GM19324 (cell line): ENCODE data around the gene ARHGAP35.
"Not testable (repeated sequence)": the region's sequence is repeated elsewhere in the genome, so short reads cannot be mapped to it uniquely, and the experiment has no call there.

ENCODE experiments used
- ATAC-seq: cut with Tn5 transposase; IDR thresholded peaks from one replicate; pipeline ENCODE4 v1.9.1; 2021; ENCODE audit warnings: mild to moderate bottlenecking, moderate library complexity; ENCODE audit not compliant: unreplicated experiment, low FRiP score

The ARHGAP35 gene

DNA sequence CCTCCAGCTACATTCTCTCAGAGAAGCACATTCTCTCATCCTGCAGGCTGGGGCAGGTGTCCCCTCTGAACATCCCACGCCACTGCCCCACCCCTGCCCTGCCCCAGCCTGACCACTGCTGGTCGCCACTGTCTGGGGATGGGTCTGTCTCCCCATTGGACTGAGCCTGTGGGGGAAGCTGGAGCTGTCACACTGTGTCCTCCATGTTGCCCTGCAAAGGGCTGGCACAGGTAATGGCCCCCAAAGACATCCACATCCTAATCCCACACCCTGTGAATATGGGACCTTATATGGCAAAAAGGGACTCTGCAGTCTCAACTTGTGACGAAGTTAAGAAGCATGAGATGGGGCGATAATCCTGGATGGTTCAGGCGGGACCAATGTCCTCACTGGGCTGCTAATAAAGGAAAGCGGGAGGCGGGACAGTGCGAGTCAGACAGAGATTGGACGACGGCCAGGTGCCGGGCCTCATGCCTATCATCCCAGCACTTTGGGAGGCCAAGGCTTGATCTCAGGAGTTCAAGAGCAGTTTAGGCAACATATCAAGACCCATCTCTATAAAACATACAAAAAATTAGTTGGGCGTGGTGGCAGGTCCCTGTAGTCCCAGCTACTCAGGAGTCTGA is 19.2 kb upstream of the ARHGAP35 start:
- no peak for ATAC-seq

DNA sequence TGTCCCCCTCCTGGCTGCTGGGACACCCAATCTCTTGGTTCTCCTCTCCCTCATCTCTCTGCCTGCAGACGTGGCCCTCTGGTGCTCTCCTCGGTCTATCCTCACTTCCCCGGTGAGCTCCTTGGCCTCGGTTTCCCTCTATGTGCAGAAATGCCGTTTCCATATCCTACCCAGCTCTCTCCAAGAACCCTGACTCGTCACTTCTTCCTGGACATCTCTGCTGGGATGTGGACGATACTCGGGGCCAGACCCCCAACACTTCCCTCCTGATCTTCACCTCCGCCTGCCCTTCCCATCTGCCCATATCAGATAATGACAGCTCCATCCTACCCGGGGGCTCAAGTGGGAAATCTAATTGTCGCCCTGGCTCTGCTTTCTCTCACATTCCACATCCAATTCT is 18.0 kb upstream of the ARHGAP35 start:
- ATAC-seq: no peak

DNA sequence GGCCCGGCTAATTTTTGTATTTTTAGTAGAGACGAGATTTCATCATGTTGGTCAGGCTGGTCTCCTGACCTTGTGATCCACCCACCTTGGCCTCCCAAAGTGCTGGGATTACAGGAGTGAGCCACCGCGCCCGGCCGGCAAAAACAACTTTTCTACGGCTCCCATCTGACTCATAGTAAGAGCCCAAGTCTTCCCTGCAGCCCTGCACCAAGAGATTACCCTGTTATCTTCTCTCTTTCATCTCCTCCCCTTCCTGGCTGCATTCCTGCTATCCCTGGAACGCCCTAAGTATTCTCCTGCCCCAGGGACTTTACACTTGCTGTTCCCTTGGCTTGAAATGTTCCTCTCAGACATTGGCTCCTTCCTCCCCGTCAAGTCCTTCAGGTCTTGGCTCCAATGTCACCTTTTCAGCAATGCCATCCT is 16.7 kb upstream of the ARHGAP35 start:
- ATAC-seq: no peak

DNA sequence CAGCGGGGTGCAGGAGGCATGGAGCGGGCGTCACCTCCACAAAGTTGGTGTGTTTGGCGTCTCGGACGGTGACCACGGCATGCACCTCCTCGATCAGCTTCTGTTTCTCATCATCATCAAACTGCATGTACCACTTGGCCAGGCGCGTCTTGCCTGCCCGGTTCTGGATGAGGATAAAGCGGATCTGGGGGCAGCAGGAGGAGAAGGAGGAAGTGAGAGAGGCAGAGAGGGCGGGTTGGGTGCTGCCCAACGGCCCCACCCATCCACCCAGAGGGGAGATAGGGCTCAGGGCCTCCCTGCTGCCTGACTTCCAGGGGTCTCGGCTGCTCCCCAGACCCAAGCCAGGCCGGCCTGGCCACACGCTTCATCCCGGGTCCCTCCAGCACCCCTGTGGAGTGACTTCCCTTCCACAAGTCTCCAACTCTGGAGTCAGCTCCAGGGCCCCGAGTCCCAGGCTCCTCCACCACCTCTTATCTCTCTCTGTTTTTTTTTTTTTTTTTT is 14.8 kb upstream of the ARHGAP35 start:
- ATAC-seq: no peak

DNA sequence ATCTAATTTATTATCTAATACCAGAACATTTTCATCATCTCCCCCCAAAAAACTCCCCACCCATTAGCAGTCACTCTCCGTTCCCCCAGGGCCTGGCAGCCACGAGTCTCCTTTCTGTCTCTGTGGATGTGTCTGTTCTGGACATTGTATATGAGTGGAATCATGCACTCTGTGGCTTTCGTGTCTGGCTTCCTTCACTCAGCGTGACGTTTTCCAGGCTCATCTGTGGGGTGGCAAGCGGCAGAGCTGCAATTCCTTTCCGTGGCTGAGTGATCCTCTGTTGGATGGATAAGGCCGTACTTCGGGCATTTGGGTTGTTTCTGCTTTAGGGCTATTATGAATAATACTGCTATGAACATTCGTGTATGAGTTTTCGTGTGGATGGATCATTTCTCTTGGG is 13.3 kb upstream of the ARHGAP35 start:
- no peak for ATAC-seq

DNA sequence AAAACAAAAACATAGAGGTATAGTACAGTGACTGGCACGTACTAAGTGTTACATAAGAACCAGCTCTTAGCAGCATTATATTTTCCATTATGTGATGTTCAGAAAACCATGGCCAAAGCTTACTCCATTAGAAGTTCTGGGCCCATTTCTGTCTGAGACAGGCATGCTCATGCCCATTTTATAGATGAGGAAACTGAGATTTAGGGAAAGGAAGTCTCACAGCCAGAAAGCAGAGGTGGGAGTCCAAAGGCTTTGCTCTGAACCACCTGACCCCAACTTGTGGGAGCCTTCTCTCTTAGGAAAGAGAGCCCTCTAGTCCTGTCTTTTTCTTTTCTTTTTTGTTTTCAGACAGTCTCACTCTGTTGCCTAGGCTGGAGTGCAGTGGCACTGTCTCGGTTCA is 12.4 kb upstream of the ARHGAP35 start:
- no peak for ATAC-seq

DNA sequence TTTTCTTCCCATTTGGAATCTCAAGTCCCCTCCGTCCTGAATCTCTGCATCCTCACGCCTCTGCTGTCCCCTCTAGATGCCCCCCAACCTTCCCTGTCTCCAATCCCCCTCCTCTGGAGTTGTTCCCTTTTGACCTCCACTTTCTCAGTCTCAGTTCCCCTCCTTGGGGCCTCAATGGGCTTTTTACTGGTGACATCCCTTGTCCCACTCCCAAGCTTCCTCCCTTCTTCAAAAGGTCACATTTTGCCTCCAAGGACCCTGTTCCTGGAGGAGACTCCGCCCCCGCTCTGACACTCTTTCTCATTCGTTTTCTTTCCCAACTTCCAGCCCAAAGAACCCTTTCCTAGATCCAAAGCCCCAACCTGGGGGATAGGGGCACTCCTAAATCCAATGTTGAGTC is 11.2 kb upstream of the ARHGAP35 start:
- ATAC-seq: no peak

DNA sequence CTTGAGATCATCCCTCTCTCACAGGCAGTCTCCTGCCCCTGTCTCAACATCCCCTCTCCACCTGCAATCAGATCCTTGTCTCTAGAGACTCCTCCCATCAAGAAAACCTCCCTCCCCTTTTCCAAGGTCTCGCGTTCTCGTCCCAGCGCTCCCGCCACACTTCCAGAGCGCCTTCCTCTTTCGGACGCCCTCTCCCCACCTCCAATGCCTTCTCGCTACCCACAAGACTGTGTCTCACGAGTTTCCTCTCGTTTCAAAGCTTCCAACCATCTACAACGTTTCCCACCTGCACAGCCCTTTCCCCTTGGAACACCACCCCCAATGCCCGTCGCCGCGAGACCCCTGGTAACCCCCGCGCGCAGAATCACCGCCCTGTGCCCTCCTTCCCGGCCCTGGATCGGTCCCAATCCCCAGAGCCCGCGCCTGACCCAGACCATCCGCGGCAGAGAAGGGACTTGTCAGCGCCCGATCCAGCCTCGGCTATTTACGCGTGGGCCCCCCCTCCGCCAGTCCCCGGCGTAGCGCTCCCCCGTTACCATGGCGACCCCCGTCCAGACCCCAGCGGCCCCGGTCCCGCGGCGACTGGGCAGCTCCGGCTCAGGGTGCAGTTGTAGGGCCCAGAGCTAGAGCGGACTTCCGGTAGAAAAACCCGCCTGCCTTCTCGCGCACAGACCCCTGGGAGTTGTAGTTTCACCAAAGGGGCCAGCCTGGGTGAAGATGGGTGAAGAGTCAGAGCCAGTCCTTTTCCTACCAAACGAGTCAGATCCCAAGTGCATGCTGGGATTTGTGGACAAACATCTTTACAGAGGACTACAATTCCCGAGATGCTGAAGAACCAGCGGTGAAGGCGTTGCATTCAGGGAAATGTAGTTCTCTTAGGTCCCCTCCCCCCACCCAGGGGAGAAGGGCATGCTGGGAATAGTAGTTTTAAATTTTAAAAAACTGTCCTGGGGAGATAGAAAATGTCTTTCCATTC is 10.3 kb upstream of the ARHGAP35 start, which contains the start of gene AP2S1:
Gene AP2S1, minus strand, starts transcription at position 619 of the 976 bp plus-strand sequence. Its CDS starts 80 bp downstream, at position 539.
- peak; percentile 94 for ATAC-seq

DNA sequence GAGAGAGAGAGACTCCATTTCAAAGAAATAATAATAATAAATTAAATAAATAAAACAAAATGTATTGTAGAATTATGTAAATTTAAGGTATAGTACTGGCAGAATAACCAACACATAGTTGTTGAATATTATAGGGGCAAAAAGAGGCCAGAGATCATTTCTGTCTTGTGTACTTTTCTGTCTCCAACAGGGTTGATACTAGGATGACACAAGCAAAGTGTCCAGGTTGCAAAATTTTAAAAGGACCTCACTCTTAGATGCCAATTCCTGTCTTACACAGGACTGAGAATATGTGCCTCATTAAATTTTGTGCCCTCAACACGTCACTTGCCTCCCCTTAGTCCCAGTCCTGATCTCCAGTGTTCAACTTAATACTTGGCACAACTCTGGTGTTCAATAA is 8.0 kb upstream of the ARHGAP35 start:
- ATAC-seq: no peak

DNA sequence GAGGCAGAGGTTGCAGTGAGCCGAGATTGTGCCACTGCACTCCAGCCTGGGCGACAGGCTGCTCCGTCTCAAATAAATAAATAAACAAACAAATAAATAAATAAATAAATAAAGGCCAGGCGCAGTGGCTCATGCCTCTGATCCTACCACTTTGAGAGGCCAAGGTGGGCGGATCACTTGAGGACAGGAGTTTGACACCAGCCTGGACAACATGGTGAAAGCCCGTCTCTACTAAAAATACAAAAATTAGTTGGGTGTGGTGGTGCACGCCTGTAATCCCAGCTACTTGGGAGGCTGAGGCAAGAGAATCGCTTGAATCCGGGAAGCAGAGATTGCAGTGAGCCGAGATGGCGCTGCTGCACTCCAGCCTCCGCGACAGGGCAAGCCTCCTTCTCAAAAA is 6.1 kb upstream of the ARHGAP35 start:
- not testable (repeated sequence) for ATAC-seq

DNA sequence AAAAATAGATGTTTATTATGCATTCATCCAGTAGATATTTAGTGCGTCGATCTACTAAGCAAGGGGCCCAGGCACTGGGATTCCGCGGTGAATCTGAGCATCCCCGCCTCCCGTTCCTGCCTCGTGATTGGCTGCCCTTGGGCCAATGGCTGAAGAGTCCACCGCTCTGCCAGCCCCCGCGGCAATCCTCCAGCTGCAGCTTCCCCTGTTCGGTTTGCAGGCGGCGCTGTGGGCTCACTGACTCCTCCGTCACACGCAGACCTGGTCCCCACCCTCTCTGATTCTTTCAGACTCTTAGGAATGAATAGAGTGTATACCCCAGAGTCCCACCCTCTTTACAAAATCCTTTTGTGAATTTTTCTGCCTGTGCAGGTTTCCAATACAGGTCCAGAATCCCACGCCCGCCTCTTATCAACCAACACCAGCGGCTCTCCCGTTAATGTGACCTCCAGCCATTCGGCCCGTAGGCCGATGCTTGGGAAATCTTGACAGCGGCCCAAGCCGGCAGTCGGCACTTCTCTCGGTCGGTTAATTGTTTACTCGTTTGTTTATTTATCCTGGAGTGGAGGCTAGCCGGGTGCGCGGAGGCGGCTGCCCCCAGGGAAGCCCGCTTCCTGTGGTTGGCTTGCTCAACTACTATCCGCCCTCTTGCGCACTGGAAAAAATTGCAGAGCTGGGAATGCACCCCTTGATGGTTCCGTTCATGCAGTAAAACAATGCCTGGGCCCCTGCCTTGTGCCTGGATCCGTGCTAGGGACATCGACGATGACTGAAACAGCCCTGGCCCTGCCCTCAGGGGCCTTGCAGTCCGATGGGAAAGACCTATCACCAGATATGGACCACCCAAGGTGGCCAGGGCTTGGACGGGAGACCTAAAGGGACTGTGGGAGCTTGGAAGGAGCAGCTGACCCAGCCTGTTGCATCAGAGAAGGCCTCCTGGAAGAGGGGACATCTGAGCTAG is 4.5 kb upstream of the ARHGAP35 start:
- ATAC-seq: peak; percentile 40

DNA sequence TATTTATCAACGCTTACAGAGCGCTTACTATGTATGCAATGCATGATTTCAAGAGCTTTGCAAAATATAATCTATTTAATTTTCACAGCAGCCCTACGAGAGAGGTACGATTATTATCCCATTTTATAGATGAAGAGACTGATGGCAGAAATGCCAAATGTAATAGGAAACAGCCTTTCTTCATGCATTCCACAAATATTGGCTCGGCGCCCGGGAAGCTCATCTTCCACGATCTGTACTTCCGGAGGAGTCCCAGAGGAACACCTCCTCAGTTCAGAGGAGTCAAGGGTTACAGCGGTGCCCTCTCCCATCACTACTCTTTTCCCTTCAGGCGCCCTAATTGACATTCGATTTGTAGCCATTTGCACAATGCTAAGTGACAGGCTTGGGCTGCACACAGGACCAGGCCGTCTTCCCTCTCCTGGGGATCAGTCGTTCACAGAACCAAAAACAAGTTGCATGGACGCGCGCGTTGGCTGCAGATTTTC is 1.1 kb upstream of the ARHGAP35 start:
- no peak for ATAC-seq

DNA sequence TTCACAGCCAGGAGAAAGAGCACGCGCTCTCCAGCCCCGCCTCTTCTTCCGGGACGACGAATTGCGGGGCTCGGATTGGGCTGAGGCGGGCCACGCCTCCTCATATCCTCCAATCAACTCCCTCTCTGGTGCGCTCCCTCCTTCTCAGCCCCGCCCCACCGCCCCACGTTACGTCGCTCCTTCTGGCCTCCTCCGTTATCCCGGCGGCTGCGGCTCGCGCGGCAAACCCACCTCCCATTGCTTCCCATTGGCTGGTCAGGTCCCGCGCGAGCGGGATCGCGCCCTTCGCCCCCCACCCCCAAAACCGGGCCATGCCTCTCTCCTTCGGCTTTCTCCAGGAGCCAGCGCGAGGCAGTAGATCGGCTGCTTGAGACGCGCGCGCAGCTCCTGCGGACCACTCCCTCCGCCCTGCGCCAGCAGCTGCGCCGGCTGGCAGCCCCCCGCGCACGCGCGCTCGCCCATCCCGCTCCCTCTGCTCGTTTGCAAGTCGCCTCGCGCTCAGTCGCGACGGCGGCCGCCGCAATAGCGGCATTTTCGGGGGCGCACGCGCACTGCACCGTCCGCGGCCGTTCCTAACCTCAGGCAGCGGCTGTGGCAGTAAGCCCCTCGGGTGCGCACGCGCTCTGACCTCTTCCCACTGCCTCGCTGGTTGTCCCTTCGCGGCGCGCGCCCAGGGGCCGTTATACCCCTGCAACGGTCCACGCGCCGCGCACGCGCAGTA is 512 bp upstream of the ARHGAP35 start:
- ATAC-seq: peak; percentile 72

DNA sequence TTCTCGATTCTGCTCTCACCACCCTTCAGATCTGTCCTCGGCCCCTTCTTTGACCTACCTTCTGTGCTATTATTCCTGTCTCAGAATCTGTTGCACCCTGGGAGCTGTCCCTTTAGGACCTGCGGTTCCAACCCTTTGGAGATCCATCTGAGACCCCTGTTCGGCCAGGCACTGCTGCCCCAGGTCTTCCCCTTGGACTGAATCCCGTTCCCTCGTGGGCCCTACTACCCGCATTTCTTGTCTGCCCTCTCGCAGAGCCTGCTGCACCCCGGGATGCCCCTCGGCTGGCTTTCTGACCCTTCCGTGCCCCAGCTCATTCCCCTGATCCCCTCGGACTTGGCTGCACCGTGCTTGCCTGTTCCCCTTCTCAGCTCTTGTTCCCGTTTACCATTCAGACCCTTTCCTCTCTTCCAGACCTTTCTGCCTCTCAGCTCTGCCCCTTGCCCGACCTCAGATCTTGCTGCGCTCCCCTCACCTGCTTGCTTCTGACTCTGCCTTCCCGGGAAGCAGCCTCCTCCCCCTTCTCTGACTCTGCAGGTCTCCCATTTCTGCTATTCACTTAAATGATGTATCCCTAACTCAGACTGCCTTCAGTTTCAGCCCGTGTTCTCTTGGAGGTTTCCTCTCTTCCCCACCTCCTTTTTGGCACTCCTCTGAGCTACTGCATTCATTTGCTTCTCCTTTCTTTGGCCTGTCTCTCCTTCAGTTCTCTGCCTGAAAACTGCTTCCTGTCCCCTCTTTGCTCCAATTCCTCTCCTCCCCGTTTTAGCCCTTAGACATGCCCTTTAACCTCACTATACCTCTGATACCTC is 1.1 kb downstream of the ARHGAP35 start:
- ATAC-seq: no peak

DNA sequence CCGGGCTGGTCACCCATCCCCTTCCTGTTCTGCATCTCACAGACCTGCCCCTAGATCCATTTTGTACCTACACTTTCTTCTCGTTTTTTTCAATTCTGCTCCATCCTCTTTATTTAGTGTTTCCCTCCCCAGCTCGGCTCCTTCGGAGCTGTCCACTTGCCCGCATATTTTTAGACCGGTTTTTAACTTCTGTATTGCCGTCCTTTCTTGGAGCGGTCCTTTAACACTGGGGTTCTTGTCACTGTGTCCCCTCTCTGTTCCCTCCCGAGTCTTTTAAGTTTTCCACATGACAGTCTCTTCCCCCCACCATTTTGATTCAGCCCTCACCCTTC is 1.7 kb downstream of the ARHGAP35 start:
- no peak for ATAC-seq

DNA sequence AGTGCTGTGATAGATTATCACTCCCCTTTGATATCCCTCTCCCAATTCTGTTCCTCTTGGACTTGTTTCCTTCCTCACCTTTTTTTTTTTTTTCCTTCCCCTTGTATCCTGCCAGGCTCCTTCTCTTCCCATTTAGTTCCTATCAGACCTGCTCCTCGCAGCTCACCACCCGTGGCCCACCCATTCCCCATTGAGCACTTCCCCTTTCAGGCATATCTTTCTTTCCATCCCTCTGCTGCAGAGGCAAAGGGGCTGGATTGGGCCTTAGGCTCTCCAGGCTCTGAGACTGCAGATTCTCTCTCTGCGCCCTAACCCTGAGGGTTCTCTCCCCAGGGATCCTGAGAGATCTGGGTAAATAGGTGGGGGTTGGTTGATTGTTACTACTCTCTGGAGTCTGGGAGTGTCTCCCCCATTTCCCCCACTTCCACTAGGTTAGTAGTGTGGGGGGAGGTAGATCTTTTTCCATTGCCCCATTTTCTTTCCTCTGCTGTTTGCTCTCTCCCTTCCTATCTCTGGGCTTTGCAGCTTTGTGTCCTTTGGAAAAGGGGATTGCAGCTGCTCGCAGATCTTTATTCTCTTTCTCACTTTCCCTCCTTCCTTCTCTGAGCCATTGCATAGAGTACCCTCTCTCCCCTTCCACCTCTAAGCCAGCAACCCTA is 2.3 kb downstream of the ARHGAP35 start:
- no peak for ATAC-seq

DNA sequence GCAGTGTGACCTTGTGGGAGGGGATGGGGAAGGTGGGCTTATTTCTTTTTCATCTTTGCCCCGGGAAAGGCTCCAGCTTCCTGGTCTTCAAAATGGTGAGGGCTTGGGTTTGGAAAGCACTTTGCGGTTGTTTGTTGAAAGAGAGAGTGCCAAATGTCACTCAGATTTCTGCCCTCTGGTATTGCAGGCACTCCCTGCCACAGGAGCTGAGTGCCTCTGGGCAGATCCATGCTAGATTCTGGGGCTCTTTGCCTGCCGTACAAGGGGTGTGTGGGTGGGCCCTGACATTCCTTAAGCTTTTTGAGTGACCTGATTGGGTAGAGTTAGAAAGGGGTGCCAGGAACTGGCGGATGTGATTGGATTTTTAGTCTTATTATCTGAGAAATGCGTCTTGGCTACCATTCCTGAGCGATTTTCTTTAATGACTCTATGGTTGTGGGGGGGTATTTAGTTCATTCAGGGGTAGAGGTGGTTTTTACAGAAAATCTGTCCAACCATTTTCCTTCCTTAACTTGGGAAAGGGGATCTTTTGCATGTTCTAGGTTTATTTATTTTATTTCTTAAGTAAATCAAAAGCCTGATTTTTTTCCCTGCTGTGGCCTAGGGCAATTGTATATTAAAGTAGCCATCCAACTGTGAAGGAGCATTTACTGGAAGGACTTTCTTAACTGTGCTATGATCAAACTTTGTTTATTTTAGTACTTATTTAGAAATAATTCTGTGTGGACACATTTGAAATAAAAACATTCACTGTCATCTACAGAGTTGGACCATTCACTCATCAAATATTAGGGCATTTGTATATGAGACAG is 3.2 kb downstream of the ARHGAP35 start:
- no peak for ATAC-seq
